Lung (tissue), 12 donors: ENCODE data around the gene DZIP1L. TPM values are rescaled to one million over a fixed set of nuclear protein-coding genes. Genes with fewer than 3 reads are reported as not detected.

ENCODE experiments used
- ATAC-seq: fragments of 200-7000 bp; cut with Tn5 transposase; one replicate; pipeline ENCODE4 v1.9.1; 2020; ENCODE audit warnings: moderate number of reproducible peaks; ENCODE audit not compliant: insufficient read depth, low FRiP score
- DNase-seq, 3 donors: peaks; one replicate each; pipeline ENCODE4 v3.0.0-alpha.2; 2013 to 2017
- H3K27ac ChIP-seq, 2 donors: one replicate each; pipeline ENCODE4 v1.5.1; 2013; ENCODE audit warnings: mild to moderate bottlenecking in 2 of 2, moderate library complexity in 2 of 2, control low read depth in 1 of 2, inconsistent platforms in 1 of 2, low read depth in 1 of 2, low read length in 1 of 2
- H3K27me3 ChIP-seq, 3 donors: one replicate each; pipeline ENCODE4 v1.5.1; 2013; ENCODE audit warnings: low read length in 2 of 3; ENCODE audit not compliant: control insufficient read depth in 3 of 3, insufficient read depth in 3 of 3
- H3K36me3 ChIP-seq, 4 donors: one replicate each; pipeline ENCODE4 v1.5.1; 2013; ENCODE audit warnings: low read length in 4 of 4, mild to moderate bottlenecking in 1 of 4, moderate library complexity in 1 of 4; ENCODE audit not compliant: control insufficient read depth in 4 of 4, insufficient read depth in 4 of 4
- H3K4me1 ChIP-seq, 5 donors: one replicate each; pipeline ENCODE4 v1.5.1; 2013; ENCODE audit warnings: low read length in 5 of 5, mild to moderate bottlenecking in 2 of 5, moderate library complexity in 1 of 5; ENCODE audit not compliant: control insufficient read depth in 5 of 5, insufficient read depth in 5 of 5
- H3K4me3 ChIP-seq: one replicate; pipeline ENCODE4 v1.5.1; 2013; ENCODE audit warnings: mild to moderate bottlenecking, control low read depth, moderate library complexity
- H3K9ac ChIP-seq, 2 donors: one replicate each; pipeline ENCODE4 v1.5.1; 2013; ENCODE audit warnings: low read length in 2 of 2, control low read depth in 1 of 2; ENCODE audit not compliant: insufficient read depth in 1 of 2
- H3K9me3 ChIP-seq, 4 donors: one replicate each; pipeline ENCODE4 v1.5.1; 2013; ENCODE audit warnings: low read length in 3 of 4, mild to moderate bottlenecking in 1 of 4, moderate library complexity in 1 of 4; ENCODE audit not compliant: control insufficient read depth in 4 of 4, insufficient read depth in 3 of 4
- WGBS, 2 donors: extraction: QIAGEN DNeasy Blood & Tissue Kit; methylation state at CpG; one replicate each; pipeline ENCODE4 v1.1.7; 2013; 5-methylcytosine and 5-hydroxymethylcytosine counted together
- polyA plus RNA-seq, 2 donors: library from polyadenylated mRNA; stranded (reverse); fragments of 200-250 nt; gene quantifications; one replicate each; pipeline ENCODE4 v1.2.1, GENCODE V29; 2013
- total RNA-seq, 2 donors: library from RNA; depleted of rRNA in 1 of 2; stranded (reverse); fragments of >200 nt in 1 of 2; gene quantifications; one replicate each; pipeline ENCODE4 v1.2.1, GENCODE V29; 2014 to 2021
- TF ChIP-seq, protein P1 (sequence below): IDR thresholded peaks from 2 replicates; pipeline ENCODE4 v1.5.1; 2012; ENCODE audit warnings: mild to moderate bottlenecking; ENCODE audit errors: control extremely low read depth, extremely low read depth
- donor health status: control.
- donor health status: control.
- donor health status: Bipolar disorder and iron deficiency.
- donor health status: healthy.
- donor health status: DM: yes; HTN: yes; CAD: no.

Gene DZIP1L
- total and polyA plus RNA-seq, 4 donors, result 4.1 to 40.0 (median 17.1) TPM

DNA sequence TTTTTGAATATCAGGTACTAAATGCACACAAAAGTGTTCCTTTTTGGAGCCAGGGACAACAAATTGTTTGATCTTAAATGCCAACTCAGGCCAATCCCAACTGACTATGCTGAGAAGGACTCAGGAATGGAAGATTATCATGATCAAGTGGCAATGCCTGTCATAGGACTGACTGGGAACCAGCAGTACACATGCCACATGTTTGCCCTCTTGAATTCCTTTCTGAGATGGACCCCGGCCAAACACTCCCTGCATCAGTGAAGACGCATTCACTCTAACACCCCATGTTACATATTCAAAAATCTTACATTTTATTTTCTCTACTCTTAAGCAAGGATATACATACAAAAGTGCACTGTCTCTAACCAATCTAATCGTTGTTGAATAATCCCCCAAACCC lies 69.3 kb downstream of the DZIP1L start:
- Histone ChIP-seq H3K27me3 (no peaks in the 10 kb centered on the region), H3K4me3 (no peak overlapping the region), H3K9me3 (no peaks in the 10 kb centered on the region), H3K4me1 (peaks cover 0 to 3% (median 0%) of the 10 kb centered on the region in 5 donors), H3K36me3 (peaks cover 0 to 7% (median 0%) of the 10 kb centered on the region in 4 donors), H3K27ac (no peak overlapping the region), H3K9ac (no peak overlapping the region)
- TF ChIP-seq, protein P1, sequence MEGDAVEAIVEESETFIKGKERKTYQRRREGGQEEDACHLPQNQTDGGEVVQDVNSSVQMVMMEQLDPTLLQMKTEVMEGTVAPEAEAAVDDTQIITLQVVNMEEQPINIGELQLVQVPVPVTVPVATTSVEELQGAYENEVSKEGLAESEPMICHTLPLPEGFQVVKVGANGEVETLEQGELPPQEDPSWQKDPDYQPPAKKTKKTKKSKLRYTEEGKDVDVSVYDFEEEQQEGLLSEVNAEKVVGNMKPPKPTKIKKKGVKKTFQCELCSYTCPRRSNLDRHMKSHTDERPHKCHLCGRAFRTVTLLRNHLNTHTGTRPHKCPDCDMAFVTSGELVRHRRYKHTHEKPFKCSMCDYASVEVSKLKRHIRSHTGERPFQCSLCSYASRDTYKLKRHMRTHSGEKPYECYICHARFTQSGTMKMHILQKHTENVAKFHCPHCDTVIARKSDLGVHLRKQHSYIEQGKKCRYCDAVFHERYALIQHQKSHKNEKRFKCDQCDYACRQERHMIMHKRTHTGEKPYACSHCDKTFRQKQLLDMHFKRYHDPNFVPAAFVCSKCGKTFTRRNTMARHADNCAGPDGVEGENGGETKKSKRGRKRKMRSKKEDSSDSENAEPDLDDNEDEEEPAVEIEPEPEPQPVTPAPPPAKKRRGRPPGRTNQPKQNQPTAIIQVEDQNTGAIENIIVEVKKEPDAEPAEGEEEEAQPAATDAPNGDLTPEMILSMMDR, result no peak
- 69 to 91% methylated on average over 3 of the region's 3 CpGs for WGBS, 2 donors
- DNase-seq, result peak in 1 of 3 donors; percentile 19
- no peak for ATAC-seq

DNA sequence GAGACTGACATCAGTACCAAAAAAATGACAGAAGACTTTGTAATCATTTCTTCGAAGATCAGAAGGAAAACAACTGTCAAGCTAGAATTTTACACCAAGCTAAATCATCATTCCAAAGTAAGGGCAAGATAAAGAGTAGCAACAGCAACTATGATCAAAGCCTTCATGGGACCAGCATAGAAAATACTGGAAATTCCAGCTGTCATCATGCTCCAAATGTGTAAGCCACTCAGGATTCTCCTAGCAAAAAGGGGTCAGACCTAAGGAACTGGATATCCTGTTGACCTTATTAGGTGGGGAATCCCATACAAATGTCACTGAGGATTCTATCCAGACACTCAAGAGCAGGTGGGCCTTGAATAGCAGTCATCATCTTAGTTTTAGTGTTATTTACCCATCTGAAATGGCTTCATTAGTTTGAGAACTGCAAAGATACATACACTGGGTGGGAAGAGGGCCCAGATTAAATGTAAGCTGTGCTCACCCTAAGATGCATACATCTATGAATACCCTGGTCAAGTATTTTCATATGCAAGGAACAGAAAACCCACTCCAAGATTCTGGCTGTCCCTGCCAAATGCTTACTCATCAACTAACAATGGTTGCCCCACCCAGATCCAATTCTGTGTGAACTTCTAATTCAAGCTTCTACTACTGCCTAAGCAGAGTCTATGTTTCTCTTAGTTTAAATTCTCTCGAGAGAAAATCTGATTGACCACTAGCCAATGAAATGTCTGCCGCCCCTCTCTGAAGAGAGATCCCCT lies 72.0 kb downstream of the DZIP1L start:
- ATAC-seq, result peak; percentile 23

DNA sequence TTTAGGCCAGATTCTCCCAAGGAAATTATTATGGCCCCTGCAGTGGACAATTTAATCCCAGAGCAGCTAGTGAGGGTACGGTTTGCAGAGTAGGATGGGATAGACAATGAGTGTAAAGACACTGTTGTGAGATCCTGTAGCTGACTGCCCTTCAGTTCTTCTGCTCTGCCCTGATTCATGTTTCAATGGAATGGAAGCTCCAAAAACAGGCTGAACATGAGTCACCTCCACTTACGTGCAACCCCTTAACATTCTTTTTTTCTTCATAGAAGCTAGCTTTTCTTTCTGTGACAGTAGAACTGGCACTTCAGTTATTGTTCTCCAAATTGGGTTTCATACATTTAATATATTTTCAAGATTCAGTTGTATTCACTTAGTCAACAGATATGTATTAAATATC lies 73.4 kb downstream of the DZIP1L start:
- DNase-seq (no peak), ATAC-seq (no peak)
- H3K9me3 ChIP-seq, result no peaks in the 10 kb centered on the region
- H3K4me3 ChIP-seq, result no peak overlapping the region
- TF ChIP-seq, protein P1, result no peak
- 83 to 88% methylated on average over 2 of the region's 2 CpGs for WGBS, 2 donors
- H3K36me3 ChIP-seq, result peaks cover 0 to under 1% (median 0%) of the 10 kb centered on the region in 4 donors
- H3K9ac ChIP-seq, result no peak overlapping the region
- H3K27me3 ChIP-seq, result no peaks in the 10 kb centered on the region
- H3K4me1 ChIP-seq, result peaks cover 0 to 3% (median 0%) of the 10 kb centered on the region in 5 donors
- H3K27ac ChIP-seq, result no peak overlapping the region

More for the DNA sequence above, 72.0 kb downstream of the DZIP1L start:
- Histone ChIP-seq H3K4me1 (peaks cover 0 to 3% (median 0%) of the 10 kb centered on the region in 5 donors), H3K27me3 (no peaks in the 10 kb centered on the region), H3K9me3 (no peaks in the 10 kb centered on the region), H3K27ac (no peak overlapping the region), H3K9ac (no peak overlapping the region), H3K4me3 (no peak overlapping the region), H3K36me3 (no peaks in the 10 kb centered on the region)
- TF ChIP-seq, protein P1, result no peak
- DNase-seq, result no peak
- WGBS, 2 donors, result 77 to 90% methylated on average over 3 of the region's 3 CpGs
